Effector memory CD4-positive, alpha-beta T cell (primary cell): ENCODE measurements around the gene HIVEP3.
A peak's percentile ranks its signal among the peaks of the same experiment; 100 is the strongest.

ENCODE experiments used
- DNase-seq, 3 donors: peaks; one replicate each; pipeline ENCODE4 v3.0.0-alpha.2; 2020
- H3K27ac ChIP-seq: 2 replicates; pipeline ENCODE4 v1.7.0; 2013; ENCODE audit warnings: mild to moderate bottlenecking, low read length, moderate library complexity; ENCODE audit not compliant: insufficient read depth, poor library complexity, severe bottlenecking
- H3K27me3 ChIP-seq: replicated peaks from 2 replicates; pipeline ENCODE4 v1.7.0; 2013; ENCODE audit warnings: mild to moderate bottlenecking, low read length; ENCODE audit not compliant: insufficient read depth, control insufficient read depth, poor library complexity, severe bottlenecking
- H3K36me3 ChIP-seq: 2 replicates; pipeline ENCODE4 v1.7.0; 2013; ENCODE audit warnings: mild to moderate bottlenecking, low read length, moderate library complexity; ENCODE audit not compliant: control insufficient read depth, insufficient read depth
- H3K4me1 ChIP-seq: 2 replicates; pipeline ENCODE4 v1.7.0; 2013; ENCODE audit warnings: low read length, mild to moderate bottlenecking; ENCODE audit not compliant: control insufficient read depth, insufficient read depth, poor library complexity, severe bottlenecking
- H3K4me3 ChIP-seq: 2 replicates; pipeline ENCODE4 v1.7.0; 2013; ENCODE audit warnings: low read length, low read depth, mild to moderate bottlenecking; ENCODE audit not compliant: insufficient read depth, poor library complexity, severe bottlenecking
- H3K9me3 ChIP-seq: 2 replicates; pipeline ENCODE4 v1.7.0; 2013; ENCODE audit warnings: mild to moderate bottlenecking, low read length, moderate library complexity; ENCODE audit not compliant: control insufficient read depth

HIVEP3 gene

GRCh38 chr1:41895552-41895951, 23.2 kb downstream of the HIVEP3 start:
- Histone ChIP-seq H3K27ac (no peak overlapping the region), H3K36me3 (no peaks in the 10 kb centered on the region), H3K4me1 (peaks cover 39% of the 10 kb centered on the region), H3K4me3 (no peak overlapping the region), H3K9me3 (no peaks in the 10 kb centered on the region), H3K27me3 (no peaks in the 10 kb centered on the region)
- DNase-seq: no peak

- no peak overlapping the region for H3K27ac ChIP-seq
- no peak overlapping the region for H3K4me3 ChIP-seq
- peaks cover 37% of the 10 kb centered on the region for H3K4me1 ChIP-seq
- no peaks in the 10 kb centered on the region for H3K9me3 ChIP-seq
- no peaks in the 10 kb centered on the region for H3K27me3 ChIP-seq
- no peak for DNase-seq
- H3K36me3 ChIP-seq: no peaks in the 10 kb centered on the region
Measured at GRCh38 chr1:41894808-41895483, 23.8 kb downstream of the HIVEP3 start.

GRCh38 chr1:41894101-41894807, 24.5 kb downstream of the HIVEP3 start:
- DNase-seq: no peak
- no peaks in the 10 kb centered on the region for H3K9me3 ChIP-seq
- H3K27me3 ChIP-seq: no peaks in the 10 kb centered on the region
- no peak overlapping the region for H3K27ac ChIP-seq
- no peak overlapping the region for H3K4me3 ChIP-seq
- no peaks in the 10 kb centered on the region for H3K36me3 ChIP-seq
- peaks cover 35% of the 10 kb centered on the region for H3K4me1 ChIP-seq

GRCh38 chr1:41892301-41892781, 26.4 kb downstream of the HIVEP3 start:
- H3K9me3 ChIP-seq: no peaks in the 10 kb centered on the region
- no peak overlapping the region for H3K4me3 ChIP-seq
- H3K4me1 ChIP-seq: peaks cover 19% of the 10 kb centered on the region
- no peaks in the 10 kb centered on the region for H3K27me3 ChIP-seq
- no peak for DNase-seq
- peak overlapping the region; percentile 63 for H3K27ac ChIP-seq
- H3K36me3 ChIP-seq: no peaks in the 10 kb centered on the region

- peak; percentile 19 to 38 (median 37) for DNase-seq
- H3K4me1 ChIP-seq: peaks cover 19% of the 10 kb centered on the region
- no peaks in the 10 kb centered on the region for H3K9me3 ChIP-seq
- H3K36me3 ChIP-seq: no peaks in the 10 kb centered on the region
- peak overlapping the region; percentile 63 for H3K27ac ChIP-seq
- peak overlapping the region; percentile 51 for H3K4me3 ChIP-seq
- H3K27me3 ChIP-seq: no peaks in the 10 kb centered on the region
Measured at GRCh38 chr1:41891199-41891896, 27.4 kb downstream of the HIVEP3 start.

- peaks cover 19% of the 10 kb centered on the region for H3K4me1 ChIP-seq
- DNase-seq: no peak
- H3K27ac ChIP-seq: peak overlapping the region; percentile 63
- no peaks in the 10 kb centered on the region for H3K27me3 ChIP-seq
- no peaks in the 10 kb centered on the region for H3K36me3 ChIP-seq
- no peaks in the 10 kb centered on the region for H3K9me3 ChIP-seq
- H3K4me3 ChIP-seq: peak overlapping the region; percentile 51
Measured at GRCh38 chr1:41890825-41891198, 27.9 kb downstream of the HIVEP3 start.

GRCh38 chr1:41889506-41890414, 29.0 kb downstream of the HIVEP3 start:
- no peaks in the 10 kb centered on the region for H3K9me3 ChIP-seq
- DNase-seq: no peak
- H3K4me3 ChIP-seq: no peak overlapping the region
- H3K36me3 ChIP-seq: no peaks in the 10 kb centered on the region
- peaks cover 19% of the 10 kb centered on the region for H3K4me1 ChIP-seq
- no peaks in the 10 kb centered on the region for H3K27me3 ChIP-seq
- H3K27ac ChIP-seq: no peak overlapping the region

GRCh38 chr1:41888756-41889155, 30.0 kb downstream of the HIVEP3 start:
- Histone ChIP-seq H3K36me3 (no peaks in the 10 kb centered on the region), H3K4me3 (no peak overlapping the region), H3K27me3 (no peaks in the 10 kb centered on the region), H3K9me3 (no peaks in the 10 kb centered on the region), H3K27ac (no peak overlapping the region), H3K4me1 (peaks cover 19% of the 10 kb centered on the region)
- DNase-seq: no peak

- no peak for DNase-seq
- no peak overlapping the region for H3K4me3 ChIP-seq
- no peaks in the 10 kb centered on the region for H3K9me3 ChIP-seq
- no peak overlapping the region for H3K27ac ChIP-seq
- H3K4me1 ChIP-seq: peaks cover 16% of the 10 kb centered on the region
- H3K36me3 ChIP-seq: no peaks in the 10 kb centered on the region
- no peaks in the 10 kb centered on the region for H3K27me3 ChIP-seq
Measured at GRCh38 chr1:41887365-41887764, 31.4 kb downstream of the HIVEP3 start.
